GM12878 (cell line): Measurements from ENCODE around the gene AFAP1. TPM values are rescaled to one million over a fixed set of nuclear protein-coding genes. Genes with fewer than 3 reads are reported as not detected.

Experiments used
- ATAC-seq: fragments of 200-7000 bp; cut with Tn5 transposase; 3 replicates; pipeline ENCODE4 v1.9.1; 2020; ENCODE audit warnings: mild to moderate bottlenecking, moderate library complexity
- BruUV-seq: library from RNA; stranded (reverse); fragments of 400-500 nt; replicated peaks from 2 replicates; lab custom pipeline; 2021; lab: Mats Ljungman, UMichigan
- CTCF ChIA-PET: fragments of 300-600 bp; sonication (Branson Sonifier 250); formaldehyde crosslinking; extraction: SDS; loops from one replicate; lab custom pipeline; 2021; ENCODE audit warnings: inconsistent platforms; lab: Yijun Ruan, JAX
- POLR2A ChIA-PET: fragments of 350-600 bp; formaldehyde crosslinking; extraction: SDS; loops from one replicate; lab custom pipeline; 2021; ENCODE audit warnings: inconsistent platforms; lab: Charles Lee
- RAD21 ChIA-PET: fragments of 300-600 bp; sonication (Branson Sonifier 250); formaldehyde crosslinking; loops from one replicate; lab custom pipeline; 2023; ENCODE audit warnings: antibody characterized with exemption; ENCODE audit not compliant: unreplicated experiment; lab: Charles Lee
- SMC1A ChIA-PET: fragments of 300-600 bp; sonication (Branson Sonifier 250); formaldehyde crosslinking; loops from one replicate; lab custom pipeline; 2023; ENCODE audit not compliant: unreplicated experiment, uncharacterized antibody; lab: Charles Lee
- DNase-seq: peaks from one replicate; pipeline ENCODE4 v3.0.0-alpha.2; 2011; ENCODE audit warnings: low read depth, low spot score
- FAIRE-seq: peaks from 3 replicates; lab custom pipeline; 2011; peaks lifted over from hg19 to GRCh38; lab: Jason Lieb, UNC
- H2AFZ ChIP-seq: 2 replicates; pipeline ENCODE4 v1.6.0; 2011; ENCODE audit warnings: low read depth, low read length, control low read depth; ENCODE audit not compliant: control insufficient read depth
- H3K27ac ChIP-seq: 2 replicates; pipeline ENCODE4 v1.5.1; 2011; ENCODE audit warnings: control low read depth; ENCODE audit not compliant: control insufficient read depth, insufficient read depth
- H3K27me3 ChIP-seq, 2 experiments: replicated peaks in 1 of 2; 2 replicates each; pipeline versions ENCODE4 v1.6.0 to v1.6.1; 2011; ENCODE audit warnings: low read length in 1 of 2; ENCODE audit not compliant: control insufficient read depth in 2 of 2, insufficient read depth in 2 of 2
- H3K36me3 ChIP-seq, 2 experiments: 2 replicates each; pipeline ENCODE4 v1.5.1; 2011; ENCODE audit warnings: low read length in 1 of 2; ENCODE audit not compliant: control insufficient read depth in 2 of 2, insufficient read depth in 2 of 2
- H3K4me1 ChIP-seq: 2 replicates; pipeline ENCODE4 v1.6.1; 2011; ENCODE audit warnings: mild to moderate bottlenecking, low read length, moderate library complexity, mixed read lengths; ENCODE audit not compliant: control insufficient read depth, insufficient read depth
- H3K4me2 ChIP-seq: 2 replicates; pipeline ENCODE4 v1.6.0; 2011; ENCODE audit warnings: control low read depth; ENCODE audit not compliant: control insufficient read depth, insufficient read depth
- H3K4me3 ChIP-seq: fragments of 200-600 bp; sonication (generic); 2 replicates; pipeline ENCODE4 v1.5.1; 2016
- H3K79me2 ChIP-seq: 2 replicates; pipeline ENCODE4 v1.6.0; 2011; ENCODE audit warnings: low read length; ENCODE audit not compliant: control insufficient read depth, insufficient read depth
- H3K9ac ChIP-seq: 2 replicates; pipeline ENCODE4 v1.8.0; 2011; ENCODE audit warnings: low read length, control low read depth, mixed read lengths; ENCODE audit not compliant: control insufficient read depth, insufficient read depth
- H3K9me3 ChIP-seq: replicated peaks from 3 replicates; pipeline ENCODE4 v1.5.1; 2011; ENCODE audit warnings: mild to moderate bottlenecking, low read length; ENCODE audit not compliant: control insufficient read depth, insufficient read depth
- H4K20me1 ChIP-seq: 2 replicates; pipeline ENCODE4 v1.6.0; 2011; ENCODE audit not compliant: control insufficient read depth, insufficient read depth
- E4F1 ChIP-seq: fragments of 450-650 bp; IDR thresholded peaks from 2 replicates; pipeline ENCODE4 v1.6.1; 2018; ENCODE audit warnings: borderline replicate concordance, mild to moderate bottlenecking; ENCODE audit not compliant: partially characterized antibody
- ZNF274 ChIP-seq: IDR thresholded peaks from one replicate; pipeline ENCODE4 v1.8.0; 2011; ENCODE audit not compliant: insufficient read length, insufficient read depth
- WGBS: methylation state at CpG from one replicate; pipeline ENCODE4 v1.1.6; 2016; ENCODE audit warnings: low lambda C conversion rate; ENCODE audit not compliant: insufficient replicate concordance, insufficient coverage; ENCODE audit errors: missing lambda C conversion rate; 5-methylcytosine and 5-hydroxymethylcytosine counted together
- in situ Hi-C: fragments of 300-500 bp; cut with MboI; formaldehyde crosslinking; loops from 9 replicates; pipeline ENCODE4 v1.14.3; 2018; ENCODE audit warnings: mixed read lengths
- intact Hi-C: fragments of 100-400 bp; cut with micrococcal nuclease; formaldehyde crosslinking; loops from one replicate; pipeline ENCODE4 v1.14.2; 2022; ENCODE audit not compliant: unreplicated experiment
- polyA plus RNA-seq, 11 experiments: library from polyadenylated mRNA; depleted of rRNA in 4 of 11; unstranded in 6 of 11; stranded (reverse) in 5 of 11; fragments of >200 nt; fragmentation: Nextera tagmentation in 4 of 11; fragmentation: Illumina TruSeq in 1 of 11; extraction: Ambion mirVana in 4 of 11; extraction: Trizol in 1 of 11; gene quantifications; 1 replicate in 1 of 11; 2 replicates in 10 of 11; pipeline versions ENCODE4 v1.2.1 to v1.2.3, GENCODE V29; 2011 to 2016; ENCODE audit warnings: inconsistent platforms in 2 of 11, missing spikeins in 2 of 11, low read depth in 1 of 11
- total RNA-seq, 4 experiments: library from RNA; depleted of rRNA in 3 of 4; stranded (reverse); fragments of >200 nt in 3 of 4; fragmentation: Illumina TruSeq in 1 of 4; extraction: Trizol in 1 of 4; gene quantifications; 2 replicates each; pipeline versions ENCODE4 v1.2.1 to v1.2.3, GENCODE V29; 2013 to 2021
- TF ChIP-seq, protein P1 (sequence below): IDR thresholded peaks from 2 replicates; pipeline ENCODE4 v1.6.1; 2012; ENCODE audit warnings: improper control_type of control experiment, low read depth, low read length; ENCODE audit not compliant: insufficient replicate concordance
- TF ChIP-seq, protein P2 (sequence below): IDR thresholded peaks from 2 replicates; pipeline ENCODE4 v1.6.1; 2011; ENCODE audit warnings: borderline replicate concordance, low read depth, mild to moderate bottlenecking, moderate library complexity, mixed read lengths, low read length; ENCODE audit not compliant: insufficient read depth; ENCODE audit errors: extremely low read length

Gene AFAP1
- total and polyA plus RNA-seq, 10 of the 15 experiments (the other 5 are each of a cell fraction or from before 2014, with no cell fraction given): 0.02 to 0.23 (median 0.09) TPM; not detected in 1

DNA sequence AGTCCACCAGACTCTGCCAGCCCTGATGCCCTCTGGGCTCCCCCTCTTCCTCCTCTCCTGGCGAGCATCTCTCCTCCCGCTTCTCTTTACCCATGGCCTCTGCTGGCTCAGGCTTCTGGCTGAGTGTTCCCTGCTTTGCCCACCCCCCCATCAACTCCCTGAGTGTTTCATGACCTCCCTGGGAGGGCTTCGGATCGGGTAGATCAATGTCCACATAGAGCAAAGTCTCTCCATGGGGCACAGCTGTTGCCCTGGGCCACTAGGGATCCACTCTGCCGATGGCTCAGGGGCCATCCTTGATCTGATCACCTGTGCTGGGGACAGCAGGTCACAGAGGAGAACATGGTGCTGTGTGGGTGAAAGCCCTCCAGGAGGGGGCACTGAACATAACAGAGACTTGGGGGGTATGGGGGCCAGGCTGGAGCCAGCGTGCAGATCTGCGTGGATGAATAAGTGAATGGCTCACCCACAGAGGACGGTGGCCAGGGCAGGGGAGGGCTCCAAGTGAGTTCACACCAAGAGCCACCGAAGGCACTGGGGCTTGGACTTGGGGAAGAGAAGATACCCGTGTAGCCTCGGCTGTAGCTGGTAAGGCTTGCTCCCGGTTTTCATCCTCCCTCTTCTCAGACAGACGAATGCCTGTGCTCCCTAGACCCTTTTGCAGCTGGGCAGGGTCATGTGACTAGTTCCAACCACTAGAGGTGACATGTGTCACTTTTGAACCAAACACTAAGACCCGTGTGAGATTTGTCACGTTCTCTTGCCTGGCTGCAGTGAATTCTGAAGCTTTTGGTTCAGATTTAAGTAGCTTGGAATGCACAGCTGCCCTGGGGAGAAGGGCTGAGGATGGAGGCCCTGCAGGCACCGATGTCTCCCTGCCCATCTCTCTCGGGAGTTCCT is 23.2 kb upstream of the AFAP1 start:
- no peak for ATAC-seq
- POLR2A ChIA-PET: no interaction called here
- Histone ChIP-seq H4K20me1 (no peaks in the 10 kb centered on the region), H3K4me3 (no peak overlapping the region), H3K9ac (no peak overlapping the region), H3K27ac (no peak overlapping the region), H3K4me1 (peaks cover 9% of the 10 kb centered on the region), H2AFZ (no peak overlapping the region; the same call in 1 of the 2 replicates), H3K9me3 (no peaks in the 10 kb centered on the region), H3K27me3 (peaks cover 0 to 1% of the 10 kb centered on the region in 2 experiments; a peak in 2 of 4 replicates), H3K79me2 (no peaks in the 10 kb centered on the region), H3K4me2 (no peak overlapping the region), H3K36me3 (no peaks in the 10 kb centered on the region)
- no TSS peak for BruUV-seq
- CTCF ChIA-PET: interaction anchor here (0.7 kb wide), 1 partner anchor 72 kb away, joined by 3 read pairs; no protein-coding TSS in a partner anchor
- WGBS: 41% methylated on average over 17 of the region's 17 CpGs
- no peak for FAIRE-seq
- in situ Hi-C loops: no loop called here
- TF ChIP-seq, protein P1, sequence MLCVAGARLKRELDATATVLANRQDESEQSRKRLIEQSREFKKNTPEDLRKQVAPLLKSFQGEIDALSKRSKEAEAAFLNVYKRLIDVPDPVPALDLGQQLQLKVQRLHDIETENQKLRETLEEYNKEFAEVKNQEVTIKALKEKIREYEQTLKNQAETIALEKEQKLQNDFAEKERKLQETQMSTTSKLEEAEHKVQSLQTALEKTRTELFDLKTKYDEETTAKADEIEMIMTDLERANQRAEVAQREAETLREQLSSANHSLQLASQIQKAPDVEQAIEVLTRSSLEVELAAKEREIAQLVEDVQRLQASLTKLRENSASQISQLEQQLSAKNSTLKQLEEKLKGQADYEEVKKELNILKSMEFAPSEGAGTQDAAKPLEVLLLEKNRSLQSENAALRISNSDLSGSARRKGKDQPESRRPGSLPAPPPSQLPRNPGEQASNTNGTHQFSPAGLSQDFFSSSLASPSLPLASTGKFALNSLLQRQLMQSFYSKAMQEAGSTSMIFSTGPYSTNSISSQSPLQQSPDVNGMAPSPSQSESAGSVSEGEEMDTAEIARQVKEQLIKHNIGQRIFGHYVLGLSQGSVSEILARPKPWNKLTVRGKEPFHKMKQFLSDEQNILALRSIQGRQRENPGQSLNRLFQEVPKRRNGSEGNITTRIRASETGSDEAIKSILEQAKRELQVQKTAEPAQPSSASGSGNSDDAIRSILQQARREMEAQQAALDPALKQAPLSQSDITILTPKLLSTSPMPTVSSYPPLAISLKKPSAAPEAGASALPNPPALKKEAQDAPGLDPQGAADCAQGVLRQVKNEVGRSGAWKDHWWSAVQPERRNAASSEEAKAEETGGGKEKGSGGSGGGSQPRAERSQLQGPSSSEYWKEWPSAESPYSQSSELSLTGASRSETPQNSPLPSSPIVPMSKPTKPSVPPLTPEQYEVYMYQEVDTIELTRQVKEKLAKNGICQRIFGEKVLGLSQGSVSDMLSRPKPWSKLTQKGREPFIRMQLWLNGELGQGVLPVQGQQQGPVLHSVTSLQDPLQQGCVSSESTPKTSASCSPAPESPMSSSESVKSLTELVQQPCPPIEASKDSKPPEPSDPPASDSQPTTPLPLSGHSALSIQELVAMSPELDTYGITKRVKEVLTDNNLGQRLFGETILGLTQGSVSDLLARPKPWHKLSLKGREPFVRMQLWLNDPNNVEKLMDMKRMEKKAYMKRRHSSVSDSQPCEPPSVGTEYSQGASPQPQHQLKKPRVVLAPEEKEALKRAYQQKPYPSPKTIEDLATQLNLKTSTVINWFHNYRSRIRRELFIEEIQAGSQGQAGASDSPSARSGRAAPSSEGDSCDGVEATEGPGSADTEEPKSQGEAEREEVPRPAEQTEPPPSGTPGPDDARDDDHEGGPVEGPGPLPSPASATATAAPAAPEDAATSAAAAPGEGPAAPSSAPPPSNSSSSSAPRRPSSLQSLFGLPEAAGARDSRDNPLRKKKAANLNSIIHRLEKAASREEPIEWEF: no peak
- no peak for TF ChIP-seq E4F1
- no peak for TF ChIP-seq ZNF274
- TF ChIP-seq, protein P2, sequence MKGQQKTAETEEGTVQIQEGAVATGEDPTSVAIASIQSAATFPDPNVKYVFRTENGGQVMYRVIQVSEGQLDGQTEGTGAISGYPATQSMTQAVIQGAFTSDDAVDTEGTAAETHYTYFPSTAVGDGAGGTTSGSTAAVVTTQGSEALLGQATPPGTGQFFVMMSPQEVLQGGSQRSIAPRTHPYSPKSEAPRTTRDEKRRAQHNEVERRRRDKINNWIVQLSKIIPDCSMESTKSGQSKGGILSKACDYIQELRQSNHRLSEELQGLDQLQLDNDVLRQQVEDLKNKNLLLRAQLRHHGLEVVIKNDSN: peak; percentile 30
- DNase-seq: no peak
- RAD21 ChIA-PET: no interaction called here
- intact Hi-C loops: no loop called here
- SMC1A ChIA-PET: no interaction called here
